Activated CD4-positive, alpha-beta T cell treated with anti-CD3 and anti-CD28 coated beads, Interleukin-2, Interleukin-6, amounts not matched to agents 100 ng/mL and 50 ng/mL, durations not matched to agents 16 hours and 8 hours (primary cell): ENCODE measurements around the gene ADH6.
"Not testable (repeated sequence)": the region's sequence is repeated elsewhere in the genome, so short reads cannot be mapped to it uniquely, and the experiment has no call there.

Experiments
- DNase-seq: peaks from one replicate; pipeline ENCODE4 v3.0.0-alpha.2; 2020

Gene ADH6

DNA sequence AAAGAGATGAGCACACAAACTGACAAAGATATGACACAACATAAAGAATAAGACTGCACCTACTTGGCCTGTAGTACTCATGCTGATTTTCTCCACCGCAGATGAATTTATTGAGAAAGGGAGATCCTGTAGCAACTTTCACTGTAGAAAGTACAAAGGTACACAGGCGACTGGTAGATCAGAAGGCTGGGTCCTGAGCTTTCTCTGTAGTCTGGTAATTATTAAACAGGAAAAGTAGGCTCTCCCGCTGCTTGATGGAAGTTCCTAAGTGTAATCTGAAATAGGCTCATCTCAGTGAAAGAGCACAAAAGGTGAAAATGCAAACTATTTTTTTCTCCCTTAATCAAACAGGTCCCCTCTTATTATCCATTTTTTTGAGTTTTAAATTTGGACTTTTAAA is at the start of gene ADH6:
TSS of gene ADH6 (minus strand) at position 175 of the 400 bp plus-strand sequence. CDS start at position 81, 94 bp downstream.
- DNase-seq, result no peak

DNA sequence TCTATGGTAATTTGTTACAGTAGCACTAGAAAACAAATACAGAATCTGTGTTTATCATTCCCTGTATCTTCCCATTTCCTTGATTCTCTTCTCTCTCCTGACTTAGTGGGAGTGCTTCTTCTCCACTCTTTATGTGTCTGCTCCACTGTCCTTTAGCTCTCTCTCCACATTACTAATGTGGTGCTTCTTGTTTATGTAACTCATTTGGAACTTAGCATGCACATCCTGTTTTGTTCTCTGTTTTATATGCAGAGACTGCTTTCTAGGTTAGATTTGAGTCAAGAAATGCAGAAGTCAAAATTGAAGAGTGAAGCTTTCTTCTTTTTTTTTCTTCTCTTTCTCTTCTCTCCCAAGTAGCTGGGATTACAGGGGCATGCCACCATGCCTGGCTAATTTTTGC is 45.9 kb upstream of the ADH6 start:
- DNase-seq, result peak; percentile 1

DNA sequence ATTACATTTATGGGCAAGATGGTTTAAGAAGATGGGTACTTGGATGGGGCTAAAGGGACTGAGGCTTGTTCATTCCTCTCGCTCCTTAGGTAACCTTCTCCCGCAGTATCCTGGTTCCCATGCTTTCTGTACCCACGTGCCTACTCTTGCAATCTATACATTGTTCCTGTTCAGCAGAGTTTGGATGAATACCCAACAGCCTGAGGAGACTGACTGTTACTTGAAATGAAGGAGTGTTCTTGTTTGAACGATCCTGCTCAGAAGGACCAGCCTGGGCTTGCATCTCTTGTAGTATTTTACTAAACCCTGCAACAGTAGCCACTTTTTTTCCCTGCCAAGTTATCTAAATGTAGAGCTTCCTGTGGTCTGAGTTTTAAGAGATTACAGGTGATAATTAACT is 33.7 kb upstream of the ADH6 start:
- DNase-seq, result no peak

DNA sequence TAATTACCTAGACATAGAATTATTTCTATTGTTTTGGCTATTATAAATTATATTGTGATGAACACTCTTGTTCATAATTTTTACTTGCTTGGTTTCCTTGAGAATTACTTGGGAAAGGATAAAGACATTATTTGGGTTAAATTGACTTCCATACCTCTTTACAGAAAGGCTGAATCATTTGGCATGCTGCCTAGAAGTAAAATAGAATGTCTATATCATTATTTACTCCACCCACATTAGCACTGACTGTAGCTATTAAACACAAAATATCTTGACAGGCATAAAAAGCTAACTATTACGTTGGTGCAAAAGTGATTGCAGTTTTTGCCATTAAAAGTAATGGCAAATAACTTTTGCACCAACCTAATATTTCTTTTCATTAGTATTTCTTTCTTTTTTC is 29.7 kb upstream of the ADH6 start:
- DNase-seq, result no peak

DNA sequence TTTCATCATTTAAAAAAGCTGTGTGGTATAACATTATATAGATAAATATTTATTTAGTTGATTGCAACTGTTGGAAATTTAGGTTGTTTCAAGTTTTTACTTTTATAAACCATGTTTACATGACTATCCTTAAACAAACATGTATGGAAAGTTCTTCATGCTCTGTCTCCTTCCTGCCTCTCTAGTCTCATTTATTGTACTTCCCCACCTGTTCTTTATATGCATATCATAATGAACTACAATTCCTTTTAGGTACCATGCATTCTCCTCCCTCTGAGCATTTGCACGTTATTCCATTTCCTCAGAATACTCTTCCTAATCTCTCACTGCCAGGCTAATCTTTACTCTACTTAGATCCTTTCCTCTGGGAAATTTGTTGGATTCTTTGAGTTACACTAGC is 16.9 kb upstream of the ADH6 start:
- DNase-seq, result no peak

DNA sequence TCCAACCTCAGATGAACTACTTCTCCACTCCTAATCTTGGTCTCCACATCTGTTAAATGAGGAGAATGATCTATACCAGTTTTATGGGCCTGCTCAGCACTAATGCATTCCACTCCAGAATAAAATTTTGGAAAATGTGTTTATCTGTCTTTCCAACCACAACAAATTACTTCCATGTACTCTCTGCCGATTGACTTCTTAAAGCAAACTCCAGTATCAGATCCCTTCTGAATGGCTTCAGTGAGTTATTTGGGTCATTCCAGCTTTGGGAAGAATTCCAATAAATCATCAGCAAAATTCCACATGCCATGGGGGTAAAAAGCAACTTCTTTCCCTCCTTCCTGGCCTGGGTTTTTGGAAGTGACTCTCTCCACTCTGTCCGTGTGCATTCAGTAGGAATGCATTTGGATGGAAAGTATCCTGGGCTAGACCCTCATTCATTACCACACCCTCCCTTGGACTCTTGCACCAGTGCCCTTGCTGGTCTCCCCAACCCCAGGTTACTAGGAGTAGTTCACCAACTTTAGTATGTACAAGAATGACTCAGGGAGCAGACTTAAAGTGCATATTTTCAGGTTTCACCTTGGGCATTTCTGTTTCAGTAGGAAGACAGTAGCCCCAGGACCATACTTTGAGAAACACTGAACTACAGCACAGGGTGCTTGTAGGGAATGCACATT is 15.4 kb upstream of the ADH6 start:
- no peak for DNase-seq

DNA sequence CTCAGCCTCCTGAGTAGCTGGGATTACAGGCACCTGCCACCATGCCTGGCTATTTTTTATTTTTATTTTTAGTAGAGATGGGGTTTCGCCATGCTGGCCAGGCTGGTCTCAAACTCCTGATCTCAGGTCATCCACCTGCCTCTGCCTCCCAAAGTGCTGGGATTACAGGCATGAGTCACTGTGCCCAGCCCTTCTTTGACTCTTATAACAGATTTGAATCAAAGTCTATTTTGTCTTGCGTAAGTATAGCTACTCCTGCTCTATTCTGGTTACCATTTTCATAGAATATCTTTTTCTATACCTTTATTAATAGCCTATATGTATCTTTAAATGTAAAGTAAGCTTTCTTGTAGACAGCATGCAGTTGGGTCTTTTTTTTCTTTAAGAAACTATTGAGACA is 14.4 kb upstream of the ADH6 start:
- DNase-seq, result not testable (repeated sequence)

DNA sequence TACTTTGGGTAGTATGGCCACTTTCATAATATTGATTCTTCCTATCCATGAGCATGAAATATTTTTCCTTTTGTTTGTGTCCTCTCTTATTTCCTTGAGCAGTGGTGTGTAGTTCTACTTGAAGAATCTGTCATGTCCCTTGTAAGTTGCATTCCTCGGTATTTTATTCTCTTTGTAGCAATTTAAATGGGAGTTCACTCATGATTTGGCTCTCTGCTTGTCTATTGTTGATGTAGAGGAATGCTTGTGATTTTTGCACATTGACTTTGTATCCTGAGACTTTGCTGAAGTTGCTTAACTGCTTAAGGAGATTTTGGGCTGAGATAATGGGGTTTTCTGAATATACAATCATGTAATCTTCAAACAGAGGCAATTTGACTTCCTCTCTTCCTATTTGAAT is 9.7 kb upstream of the ADH6 start:
- DNase-seq, result not testable (repeated sequence)

DNA sequence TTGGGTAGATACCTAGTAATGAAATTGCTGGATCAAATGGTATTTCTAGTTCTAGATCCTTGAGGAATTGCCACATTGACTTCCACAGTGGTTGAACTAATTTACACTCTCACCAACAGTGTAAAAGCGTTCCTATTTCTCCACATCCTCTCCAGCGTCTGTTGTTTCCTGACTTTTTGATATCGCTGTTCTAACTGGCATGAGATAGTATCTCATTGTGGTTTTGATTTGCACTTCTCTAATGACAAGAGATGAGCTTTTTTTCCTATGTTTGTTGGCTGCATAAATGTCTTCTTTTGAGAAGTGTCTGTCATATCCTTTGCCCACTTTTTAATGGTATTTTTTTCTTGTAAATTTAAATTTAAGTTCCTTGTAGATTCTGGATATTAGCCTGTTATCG is 8.6 kb upstream of the ADH6 start:
- DNase-seq, result not testable (repeated sequence)

DNA sequence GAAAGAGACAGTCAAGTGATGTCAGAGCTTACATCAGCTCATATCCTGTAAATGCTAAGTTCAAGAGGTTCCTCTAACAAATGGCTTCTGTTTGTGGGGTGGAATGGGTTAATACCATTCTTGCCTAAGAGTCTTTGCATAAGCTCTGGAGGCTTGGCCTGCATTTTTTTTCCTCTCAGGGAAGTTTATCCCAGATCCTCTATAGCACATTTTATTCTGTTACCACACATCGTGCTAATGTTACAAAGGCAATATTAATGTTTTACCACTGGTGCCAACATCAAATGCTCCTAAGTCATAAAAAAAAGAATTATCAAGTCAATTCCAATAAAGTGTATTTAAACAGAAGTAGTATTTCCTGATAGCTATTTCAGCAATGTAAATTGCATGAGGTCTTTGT is 2.9 kb upstream of the ADH6 start:
- DNase-seq, result no peak

DNA sequence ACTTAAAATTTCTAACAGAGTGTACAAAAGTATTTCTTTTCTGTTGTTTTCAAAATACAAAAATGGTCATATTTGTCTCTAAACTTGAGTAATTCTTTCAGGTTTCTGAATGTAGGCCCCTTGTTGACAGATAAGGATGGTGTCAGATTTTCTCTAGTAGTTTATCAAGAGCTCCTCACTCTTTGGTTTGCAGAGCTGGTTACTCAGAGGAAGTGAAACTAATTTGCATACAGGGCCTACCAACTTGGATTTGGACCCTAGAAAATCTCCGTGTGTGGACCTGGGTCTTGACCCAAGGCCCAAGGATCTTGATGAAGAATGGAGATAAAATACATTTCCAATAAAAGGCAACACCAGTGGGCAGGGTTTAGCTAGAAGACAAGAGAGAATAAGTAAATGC is 433 bp upstream of the ADH6 start:
- no peak for DNase-seq

DNA sequence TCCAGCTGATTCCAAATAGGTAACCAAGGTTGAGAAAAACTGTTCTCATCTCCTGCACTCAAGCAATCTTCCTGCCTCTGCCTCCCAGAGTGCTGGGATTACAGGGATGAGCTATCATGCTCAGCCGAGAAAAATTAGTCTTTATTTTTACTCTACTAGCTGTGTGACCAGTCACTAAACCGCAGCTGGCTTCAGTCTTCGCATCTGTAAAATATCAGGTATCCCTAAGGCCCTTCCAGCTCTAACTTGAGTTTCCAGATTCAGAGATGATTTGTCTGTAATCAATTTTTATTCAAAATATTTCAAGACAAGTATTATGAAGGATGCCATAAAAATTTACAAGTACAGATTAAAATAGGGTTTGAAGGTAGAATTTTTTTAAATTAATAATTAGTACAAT is 3.5 kb downstream of the ADH6 start:
- DNase-seq, result no peak

DNA sequence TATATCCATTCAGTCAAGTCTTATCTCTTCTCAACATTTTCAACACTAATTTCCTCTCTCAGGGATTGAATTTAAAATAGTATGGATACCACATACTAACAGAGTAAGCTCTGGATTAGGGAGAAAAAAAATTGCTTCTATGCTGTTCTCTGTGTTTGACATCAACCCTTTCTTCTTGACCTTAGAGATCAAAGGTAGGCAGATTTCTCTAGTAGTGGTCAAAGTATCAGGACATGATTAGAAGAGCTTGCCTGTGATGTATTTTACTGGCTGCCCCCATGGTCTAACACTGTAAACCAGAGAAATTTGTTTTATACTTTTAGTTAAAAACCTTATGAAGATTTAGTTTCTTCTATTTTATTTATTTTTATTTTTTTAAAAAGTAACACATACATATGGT is 8.3 kb downstream of the ADH6 start:
- no peak for DNase-seq

DNA sequence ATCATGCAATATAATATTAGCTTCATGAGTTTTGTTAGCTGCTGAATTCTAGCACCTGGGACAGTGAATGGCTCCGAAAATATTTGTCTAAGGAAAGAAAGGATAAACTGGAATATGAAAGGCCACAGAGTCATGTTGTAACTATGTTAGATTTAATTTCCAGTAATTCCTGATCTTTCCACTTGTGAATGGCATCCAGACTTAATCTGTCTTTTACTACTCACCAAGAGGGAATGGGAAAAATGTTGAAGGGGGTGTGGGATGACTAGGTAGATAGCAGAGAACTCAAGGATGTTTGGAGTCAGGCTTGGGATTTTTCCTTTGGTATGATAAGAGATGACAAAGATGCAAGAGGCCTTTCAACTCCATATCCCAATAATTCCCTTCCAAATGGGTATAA is 9.4 kb downstream of the ADH6 start:
- no peak for DNase-seq

DNA sequence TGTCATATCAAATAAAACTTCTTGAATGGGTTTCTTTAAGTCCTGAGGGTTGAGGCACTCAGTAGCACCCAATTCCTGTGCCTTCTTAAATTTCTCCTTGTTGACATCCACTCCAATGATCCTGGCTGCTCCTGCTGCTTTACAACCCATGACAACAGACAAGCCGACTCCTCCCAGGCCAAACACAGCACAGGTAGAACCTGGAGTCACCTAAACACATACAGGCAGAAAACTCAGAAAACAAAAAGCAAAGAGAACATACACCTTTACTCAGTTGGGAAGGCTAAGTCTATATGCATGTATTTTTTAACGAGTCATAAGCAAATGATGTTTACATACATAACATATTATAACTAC is 10.3 kb downstream of the ADH6 start:
- no peak for DNase-seq

DNA sequence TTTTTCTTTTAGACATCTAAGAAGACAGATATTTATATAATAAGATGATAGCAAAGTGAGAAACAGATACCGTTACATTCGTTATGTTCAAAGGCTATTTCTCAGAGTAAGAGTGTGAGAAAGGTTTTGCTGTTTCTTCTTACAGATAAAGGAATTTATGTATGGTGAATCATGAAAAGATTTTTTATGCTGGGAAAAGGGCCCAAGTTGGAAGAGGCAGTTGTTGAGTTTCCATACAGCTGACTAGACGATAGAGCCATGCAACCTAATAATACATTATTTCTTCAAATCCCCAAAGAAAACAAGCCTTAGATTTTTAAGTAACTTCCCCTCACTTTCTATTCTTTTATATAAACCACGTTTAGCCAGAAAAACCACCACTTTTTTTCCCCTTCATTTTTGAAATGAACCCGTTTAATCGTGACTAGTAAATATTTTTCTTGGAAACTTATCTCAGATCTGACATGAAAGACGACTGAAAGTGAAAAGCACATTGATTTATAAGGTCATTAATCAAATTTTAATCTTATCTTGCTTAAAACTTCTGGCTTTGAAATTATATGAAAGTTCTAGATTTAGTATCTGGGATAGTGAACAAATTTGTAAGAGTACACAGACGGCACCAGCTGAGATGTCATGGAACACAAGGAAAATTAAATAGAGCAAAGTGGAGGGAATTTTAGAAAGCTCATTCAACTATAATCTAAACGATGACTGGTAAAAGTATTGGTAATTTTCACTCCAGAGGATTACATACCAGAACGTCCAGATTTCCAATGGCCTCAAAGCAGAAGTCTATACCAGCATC is 10.9 kb downstream of the ADH6 start:
- no peak for DNase-seq

DNA sequence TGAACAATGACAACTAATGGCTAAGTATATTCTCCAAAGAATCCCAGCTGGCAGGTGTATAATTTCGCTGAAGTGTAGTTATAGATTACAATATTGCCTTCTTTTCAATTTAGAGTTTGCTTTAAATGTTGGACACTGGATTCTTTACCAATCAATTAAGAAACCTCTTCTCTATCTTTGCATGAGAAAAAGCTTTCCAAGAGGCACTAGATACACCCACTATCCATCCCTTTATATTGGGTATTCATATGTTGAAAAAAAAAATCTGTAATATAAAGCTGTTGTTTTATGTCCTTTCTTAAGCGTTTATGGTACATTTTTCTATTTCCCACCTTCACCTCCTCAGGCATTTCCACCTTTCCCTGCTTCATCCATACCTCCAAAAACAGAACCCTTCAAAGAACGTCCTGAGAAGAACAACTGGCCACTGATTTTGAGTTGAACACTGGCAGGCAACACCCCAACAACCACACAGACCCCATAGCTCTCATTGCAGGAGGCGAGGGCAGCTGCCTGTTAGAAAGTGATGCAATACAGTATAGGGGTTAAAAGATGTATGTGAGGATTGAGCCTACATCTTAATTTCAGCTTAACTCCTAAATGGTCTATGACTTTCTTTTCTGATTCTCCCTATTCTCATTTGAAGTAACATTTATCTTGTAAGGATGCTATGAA is 11.8 kb downstream of the ADH6 start:
- no peak for DNase-seq

DNA sequence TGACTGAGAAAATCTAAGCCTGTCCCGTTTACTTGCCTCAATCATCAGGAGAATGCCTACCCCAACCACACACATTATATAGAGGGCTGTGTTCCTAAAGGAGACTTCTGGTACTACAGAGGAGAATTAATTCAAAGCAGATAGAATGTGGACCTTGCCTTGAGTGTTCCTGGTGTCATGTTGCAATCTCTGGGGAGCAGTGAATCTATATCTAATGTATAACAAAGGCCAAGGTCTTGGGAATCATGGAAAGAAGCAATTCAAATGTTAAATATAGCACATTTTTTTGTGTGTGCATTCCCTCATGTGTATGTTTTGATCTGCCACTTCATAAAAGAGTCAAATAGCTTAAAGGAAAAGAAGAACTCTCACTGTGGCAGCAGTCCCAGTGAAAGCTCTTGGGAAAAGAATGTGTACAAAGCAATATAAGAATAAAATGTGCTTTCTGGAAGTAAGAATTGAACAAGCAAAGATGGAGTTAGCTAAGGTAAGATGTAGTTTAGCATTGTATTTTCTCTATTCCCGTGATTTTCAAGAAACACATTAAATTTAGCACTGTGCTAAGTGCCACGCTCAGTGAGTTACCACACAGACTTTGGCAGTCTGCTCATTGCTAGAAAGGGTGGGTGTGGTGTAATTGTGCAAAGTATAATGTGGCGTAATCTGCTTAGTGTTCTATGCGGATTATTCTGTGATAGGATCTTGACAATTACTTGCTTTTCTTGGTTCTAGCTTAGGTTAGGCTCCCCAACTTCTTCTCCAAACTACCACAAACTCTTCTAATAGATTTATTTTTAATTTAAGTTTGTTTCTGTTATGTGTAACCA is 13.7 kb downstream of the ADH6 start:
- no peak for DNase-seq

DNA sequence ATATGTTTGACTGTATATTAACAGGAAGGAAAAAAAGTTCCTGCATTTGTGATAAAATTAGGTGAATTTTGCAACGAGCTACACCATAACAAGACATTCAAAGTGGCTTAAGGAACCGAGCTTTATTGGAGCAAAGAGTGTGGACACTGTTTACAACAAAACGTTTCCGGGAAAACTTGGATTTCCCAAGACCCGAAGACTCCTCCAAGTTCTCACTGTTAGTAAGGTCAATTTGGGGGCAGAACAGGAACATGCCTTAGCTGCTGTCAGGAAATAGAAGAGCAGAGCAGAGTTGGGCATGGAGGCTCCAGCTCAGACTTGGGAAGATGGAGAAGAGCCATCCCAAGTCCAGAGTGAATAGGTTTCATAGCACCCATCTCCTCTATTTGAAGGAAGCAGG is 16.5 kb downstream of the ADH6 start:
- no peak for DNase-seq

DNA sequence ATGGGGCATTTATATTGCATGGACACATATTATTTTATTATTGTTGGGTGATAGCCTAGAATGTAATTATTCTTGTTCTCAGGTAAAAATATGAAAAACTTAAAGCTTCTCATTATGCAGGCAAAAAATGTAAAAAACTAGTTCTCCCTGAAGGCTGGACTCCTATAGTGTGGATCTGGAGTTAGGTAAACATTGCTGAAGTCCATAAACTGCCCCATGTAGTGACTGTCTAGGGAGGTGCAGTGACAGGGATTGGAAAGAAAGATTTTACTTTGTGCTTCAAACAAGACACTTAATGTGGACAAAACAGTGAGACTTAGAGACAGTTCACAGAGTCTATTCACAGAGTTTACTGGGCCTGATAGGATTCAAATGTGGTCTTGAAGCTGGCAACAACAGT is 17.0 kb downstream of the ADH6 start:
- no peak for DNase-seq

DNA sequence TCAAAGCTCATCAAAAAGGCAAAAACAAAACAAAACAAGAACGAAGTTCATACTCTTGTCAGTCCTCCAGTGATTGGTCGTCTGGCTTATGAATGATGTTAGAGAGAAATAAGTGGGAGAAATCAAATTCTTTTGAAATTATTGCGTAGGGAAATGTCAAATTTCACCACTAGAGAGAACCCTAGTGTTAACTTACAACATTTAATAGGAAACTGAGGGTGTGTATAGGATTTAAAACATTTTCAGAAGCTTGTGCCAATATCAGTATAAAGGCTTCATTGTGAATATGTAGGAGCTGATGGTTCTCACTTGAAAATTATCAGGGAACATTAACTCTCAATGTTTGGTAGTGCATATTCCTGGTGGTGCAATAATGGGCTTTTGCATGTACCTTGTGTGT is 17.4 kb downstream of the ADH6 start:
- DNase-seq, result no peak

DNA sequence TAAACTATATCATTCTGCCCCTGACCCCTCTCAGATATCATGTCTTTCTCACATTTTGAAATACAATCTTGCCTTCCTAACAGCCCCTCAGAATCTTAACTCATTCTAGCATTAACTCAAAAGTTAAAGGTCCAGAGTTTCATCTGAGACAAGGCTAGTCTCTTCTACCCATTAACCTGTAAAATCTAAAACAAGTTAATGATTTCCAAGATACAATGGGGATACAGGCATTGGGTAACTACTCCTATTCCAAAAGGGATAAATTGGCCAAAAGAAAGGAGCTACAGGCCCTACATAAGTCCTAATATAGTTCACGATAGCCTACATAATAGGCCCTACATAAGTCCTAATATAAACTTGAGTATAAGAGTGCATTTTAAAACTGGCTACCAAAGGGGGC is 18.9 kb downstream of the ADH6 start:
- DNase-seq, result no peak

DNA sequence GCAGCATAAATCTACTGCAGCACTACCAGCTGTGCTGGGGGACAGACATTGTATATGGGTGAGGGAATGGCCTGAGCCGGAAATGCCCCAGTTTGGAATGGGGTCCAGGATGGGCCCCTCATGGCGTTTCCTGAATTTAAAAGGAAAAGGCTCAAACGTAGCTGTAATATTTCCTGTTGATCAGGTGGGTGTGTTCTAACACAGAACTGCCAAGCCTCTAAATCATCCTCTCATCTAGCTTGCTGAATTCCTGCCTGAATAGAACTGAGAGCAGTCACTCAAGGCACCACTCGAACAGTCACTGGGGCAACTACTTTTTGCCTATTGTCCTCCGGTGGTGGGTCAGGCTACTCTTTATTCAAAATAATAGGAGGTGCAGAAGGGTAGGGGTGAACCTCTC is 28.7 kb downstream of the ADH6 start:
- DNase-seq, result no peak
